GM12873 (cell line): ENCODE results near the gene PLA2G15.

ENCODE experiments used
- TF ChIP-seq, protein P1 (sequence below): IDR thresholded peaks from 2 replicates; pipeline ENCODE4 v1.5.1; 2012; ENCODE audit warnings: low read depth, mild to moderate bottlenecking, moderate library complexity, low read length, control low read depth; ENCODE audit not compliant: insufficient read depth; ENCODE audit errors: missing control alignments

Gene PLA2G15

DNA sequence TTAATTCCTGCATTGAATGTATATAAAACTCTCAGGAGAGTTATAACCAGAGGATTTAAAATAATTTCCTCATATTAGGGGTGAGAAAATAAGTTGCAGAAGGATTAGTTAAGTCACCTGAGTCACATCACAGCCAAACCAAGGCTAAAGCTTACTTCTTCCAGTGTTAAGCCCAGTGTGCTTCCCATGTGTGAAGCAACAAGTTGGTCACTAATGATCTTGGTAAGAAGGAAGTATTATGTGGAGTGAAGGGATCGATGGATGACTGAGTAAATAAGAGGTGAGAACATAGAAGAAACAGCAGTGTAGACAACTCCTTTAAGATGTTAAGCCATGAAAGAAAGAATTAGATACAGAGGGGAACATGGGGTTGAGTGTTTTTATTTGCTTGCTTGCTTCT lies 29.9 kb upstream of the PLA2G15 start:
- TF ChIP-seq, protein P1, sequence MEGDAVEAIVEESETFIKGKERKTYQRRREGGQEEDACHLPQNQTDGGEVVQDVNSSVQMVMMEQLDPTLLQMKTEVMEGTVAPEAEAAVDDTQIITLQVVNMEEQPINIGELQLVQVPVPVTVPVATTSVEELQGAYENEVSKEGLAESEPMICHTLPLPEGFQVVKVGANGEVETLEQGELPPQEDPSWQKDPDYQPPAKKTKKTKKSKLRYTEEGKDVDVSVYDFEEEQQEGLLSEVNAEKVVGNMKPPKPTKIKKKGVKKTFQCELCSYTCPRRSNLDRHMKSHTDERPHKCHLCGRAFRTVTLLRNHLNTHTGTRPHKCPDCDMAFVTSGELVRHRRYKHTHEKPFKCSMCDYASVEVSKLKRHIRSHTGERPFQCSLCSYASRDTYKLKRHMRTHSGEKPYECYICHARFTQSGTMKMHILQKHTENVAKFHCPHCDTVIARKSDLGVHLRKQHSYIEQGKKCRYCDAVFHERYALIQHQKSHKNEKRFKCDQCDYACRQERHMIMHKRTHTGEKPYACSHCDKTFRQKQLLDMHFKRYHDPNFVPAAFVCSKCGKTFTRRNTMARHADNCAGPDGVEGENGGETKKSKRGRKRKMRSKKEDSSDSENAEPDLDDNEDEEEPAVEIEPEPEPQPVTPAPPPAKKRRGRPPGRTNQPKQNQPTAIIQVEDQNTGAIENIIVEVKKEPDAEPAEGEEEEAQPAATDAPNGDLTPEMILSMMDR: no peak

DNA sequence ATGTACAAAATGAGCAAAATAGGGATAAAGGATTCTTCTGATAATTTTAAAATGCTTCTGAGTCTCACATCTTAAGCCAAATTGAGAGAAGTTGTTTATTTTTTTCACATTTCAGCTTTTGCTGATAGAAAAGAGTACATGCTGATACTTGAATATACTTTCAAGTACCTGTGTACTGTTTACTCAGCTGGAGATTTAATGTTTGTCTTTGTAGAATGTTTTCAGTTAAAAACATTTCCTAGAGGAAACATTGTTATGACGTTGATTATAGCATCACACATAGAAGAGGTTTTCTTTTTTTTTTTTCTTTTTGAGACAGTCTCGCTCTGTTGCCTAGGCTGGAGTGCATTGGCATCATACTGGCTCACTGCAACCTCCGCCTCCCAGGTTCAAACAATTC lies 28.9 kb upstream of the PLA2G15 start:
- TF ChIP-seq, protein P1: no peak

DNA sequence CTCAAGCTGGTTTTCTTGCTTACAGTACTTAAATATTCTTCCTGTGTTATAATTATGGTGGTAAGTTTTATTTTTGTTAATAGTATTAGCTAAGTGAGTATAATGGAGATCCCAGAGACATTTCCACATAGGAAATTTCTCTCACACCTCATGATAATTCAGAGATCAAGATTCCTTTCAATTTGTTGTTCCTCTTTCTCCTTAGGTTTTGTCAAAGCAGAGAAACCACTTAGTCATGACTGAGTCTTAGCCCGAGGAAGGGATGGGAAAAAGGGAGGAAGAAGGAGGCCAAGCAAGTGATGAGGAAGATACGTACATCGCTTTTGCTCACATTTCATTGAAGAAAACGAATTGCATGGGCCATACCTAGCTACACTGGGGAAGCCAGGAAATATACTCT lies 27.7 kb upstream of the PLA2G15 start:
- TF ChIP-seq, protein P1: no peak

DNA sequence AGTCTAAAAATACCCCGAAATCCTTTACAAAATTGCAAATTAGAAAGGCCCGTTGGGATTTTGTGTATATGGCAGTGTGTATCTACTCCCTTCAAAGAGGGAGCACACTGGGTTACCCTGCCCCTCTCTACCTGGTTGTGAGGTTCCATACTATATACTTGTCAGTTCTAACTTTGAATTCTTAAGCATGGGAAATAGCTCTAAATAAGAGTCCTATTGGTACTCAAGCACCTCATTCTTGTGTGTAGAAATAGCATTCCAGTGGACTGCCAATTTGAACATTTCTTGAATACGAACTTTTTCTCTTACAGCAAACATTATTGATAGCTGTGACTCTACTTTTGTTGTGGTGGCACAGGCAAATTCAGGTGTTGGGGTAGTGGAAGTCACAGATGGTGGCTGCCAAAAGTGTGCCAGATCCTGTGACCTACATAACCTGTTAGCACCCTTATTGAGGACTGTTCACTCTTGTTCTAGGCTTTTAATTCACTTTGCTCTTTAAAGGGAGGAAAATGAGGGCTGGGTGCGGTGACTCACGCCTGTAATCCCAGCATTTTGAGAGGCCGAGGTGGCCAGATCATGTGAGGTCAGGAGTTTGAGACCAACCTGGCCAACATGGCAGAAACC lies 25.3 kb upstream of the PLA2G15 start:
- TF ChIP-seq, protein P1: no peak

DNA sequence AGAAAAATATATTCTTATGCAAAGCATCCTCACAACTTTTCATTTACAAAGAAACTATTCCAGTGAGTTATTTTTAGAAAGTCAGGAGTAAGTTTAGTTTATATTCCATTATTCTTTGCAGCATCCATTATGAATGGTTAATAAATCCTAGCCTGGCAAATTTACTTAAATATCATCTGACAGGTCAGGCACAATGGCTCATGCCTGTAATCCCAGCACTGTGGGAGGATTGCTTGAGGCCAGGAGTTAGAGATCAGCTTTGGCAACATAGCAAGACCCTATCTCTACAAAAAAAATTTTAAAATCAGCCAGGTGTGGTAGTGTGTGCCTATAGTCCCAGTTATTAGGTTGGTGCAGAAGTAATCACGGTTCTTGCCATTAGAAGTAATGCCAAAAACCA lies 22.1 kb upstream of the PLA2G15 start:
- TF ChIP-seq, protein P1: no peak

DNA sequence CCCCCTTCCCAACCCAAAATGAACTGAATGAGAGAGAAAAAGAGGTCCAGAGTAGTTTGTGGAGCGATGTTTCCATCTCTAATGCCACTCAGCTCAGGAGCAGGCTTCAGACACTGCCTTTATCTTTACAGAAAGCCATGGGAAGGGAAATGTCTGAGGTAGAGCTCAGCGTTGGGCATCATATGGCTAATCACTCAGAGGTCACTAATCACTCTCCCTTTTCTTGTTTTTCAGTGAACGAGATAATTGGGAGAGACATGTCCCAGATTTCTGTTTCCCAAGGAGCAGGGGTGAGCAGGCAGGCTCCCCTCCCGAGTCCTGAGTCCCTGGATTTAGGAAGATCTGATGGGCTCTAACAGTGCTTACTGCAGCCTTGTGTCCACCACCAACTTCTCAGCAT lies 19.1 kb upstream of the PLA2G15 start:
- TF ChIP-seq, protein P1: no peak

DNA sequence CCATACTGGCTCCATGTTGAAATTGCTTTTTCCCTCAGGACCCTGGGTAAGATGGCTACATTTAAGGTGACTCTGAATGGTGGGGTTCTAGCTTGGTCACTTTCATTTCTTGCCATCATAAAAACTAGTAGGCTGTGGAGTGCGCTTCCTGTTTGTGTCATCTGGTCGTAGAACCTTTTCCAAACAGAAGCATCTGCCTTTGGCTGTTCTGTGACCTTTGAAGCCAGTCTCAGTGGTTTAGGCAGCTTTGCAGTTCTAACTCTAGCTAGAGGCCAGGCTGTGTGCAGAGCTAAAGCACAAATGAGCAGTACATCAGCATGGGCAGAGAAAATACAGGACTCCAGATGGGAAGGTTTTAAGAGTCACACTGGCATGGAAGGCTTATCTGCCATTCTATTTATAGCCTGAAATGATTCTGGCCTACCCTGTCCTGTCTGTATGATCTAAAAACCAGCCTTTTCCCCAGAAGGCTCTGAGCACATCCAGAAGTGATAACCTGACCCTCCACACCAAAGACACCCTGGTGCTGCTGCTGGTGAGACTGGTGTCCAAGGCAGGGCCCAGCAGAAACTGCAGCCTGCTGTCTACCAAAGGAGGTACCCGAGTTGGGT lies 17.9 kb upstream of the PLA2G15 start:
- TF ChIP-seq, protein P1: no peak
